ENCODE measurements around the gene OXSR1.
"Not testable (repeated sequence)": the region's sequence is repeated elsewhere in the genome, so short reads cannot be mapped to it uniquely, and the experiment has no call there.

OXSR1 gene

DNA sequence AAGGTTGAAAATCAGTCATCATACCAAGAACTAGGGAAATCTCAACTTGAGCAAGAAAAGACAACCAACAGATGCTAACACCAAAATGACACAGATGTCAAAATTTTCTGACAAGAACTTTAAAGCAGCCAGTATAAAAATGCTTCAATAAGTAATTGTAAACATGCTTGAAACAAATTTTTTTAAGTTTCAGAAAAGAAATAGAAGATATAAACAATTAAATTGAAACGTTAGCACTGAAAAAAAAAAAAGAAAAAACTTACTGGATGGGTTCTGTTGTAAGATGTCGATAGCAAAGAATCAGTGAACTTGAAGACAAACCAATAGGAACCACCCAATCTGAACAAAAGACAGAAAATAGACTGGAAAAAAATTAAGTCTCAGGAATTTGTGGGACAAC, 18.8 kb upstream of the OXSR1 start:
- no peak for DNase-seq

DNA sequence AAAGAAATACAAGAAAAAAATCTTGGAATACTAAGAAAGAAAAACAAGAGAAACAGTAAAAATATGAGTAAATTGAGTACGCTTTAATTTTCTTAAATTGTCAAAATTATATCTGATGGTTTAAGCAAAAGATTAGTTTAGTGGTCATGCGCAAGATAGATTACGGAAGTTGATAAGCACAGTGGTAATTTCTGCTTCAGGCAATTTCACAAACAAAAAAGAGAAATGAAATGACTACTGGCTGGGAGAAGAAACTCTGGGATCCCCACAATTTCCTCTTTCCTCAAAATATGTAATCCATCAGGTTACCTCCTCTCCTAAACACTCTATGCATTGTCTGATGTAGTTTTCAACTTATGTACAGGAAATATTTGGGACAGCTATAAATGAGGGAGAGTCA, 17.9 kb upstream of the OXSR1 start:
- no peak for DNase-seq

DNA sequence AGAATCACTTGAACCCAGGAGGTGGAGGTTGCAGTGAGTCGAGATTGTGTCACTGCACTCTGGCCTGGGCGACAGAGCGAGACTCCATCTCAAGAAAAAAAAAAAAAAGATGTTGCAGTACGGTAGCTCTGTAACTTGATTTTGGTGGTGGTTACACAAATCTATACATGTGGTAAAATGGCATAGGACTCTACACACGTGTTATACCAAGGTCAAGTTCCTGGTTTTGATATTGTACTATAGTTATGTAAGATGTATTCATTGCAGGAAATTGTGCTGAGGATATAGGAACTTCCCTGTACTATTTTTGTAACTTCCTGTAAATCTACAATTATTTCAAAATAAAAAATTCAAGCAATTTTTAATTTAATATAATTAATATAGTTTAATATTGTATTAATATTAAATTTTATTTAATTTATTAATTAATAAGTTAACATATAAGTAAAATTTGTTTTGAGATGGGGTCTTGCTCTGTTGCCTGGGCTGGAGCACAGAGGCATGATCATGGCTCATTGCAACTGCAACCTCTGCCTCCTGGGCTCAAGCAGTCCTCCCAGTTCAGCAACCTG, 16.9 kb upstream of the OXSR1 start:
- no peak for DNase-seq

DNA sequence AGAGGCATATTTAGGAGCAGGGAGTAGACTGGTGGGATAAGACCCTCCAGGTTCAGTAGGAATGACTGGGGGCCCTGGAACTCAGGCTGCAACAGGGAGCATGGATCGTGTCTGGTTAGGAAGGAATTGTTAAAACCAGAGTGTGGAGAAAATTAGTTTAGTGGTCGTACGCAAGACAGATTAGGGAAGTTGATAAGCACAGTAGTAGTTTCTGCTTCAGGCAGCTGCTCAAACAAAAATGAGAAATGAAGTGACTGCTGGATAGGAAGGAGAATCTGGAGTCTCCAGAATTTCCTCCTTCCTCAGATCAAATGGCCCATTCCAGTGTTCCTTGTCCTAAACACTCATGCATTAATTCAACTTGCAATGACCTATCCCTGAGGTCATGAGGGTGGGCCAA, 15.6 kb upstream of the OXSR1 start:
- no peak for DNase-seq

DNA sequence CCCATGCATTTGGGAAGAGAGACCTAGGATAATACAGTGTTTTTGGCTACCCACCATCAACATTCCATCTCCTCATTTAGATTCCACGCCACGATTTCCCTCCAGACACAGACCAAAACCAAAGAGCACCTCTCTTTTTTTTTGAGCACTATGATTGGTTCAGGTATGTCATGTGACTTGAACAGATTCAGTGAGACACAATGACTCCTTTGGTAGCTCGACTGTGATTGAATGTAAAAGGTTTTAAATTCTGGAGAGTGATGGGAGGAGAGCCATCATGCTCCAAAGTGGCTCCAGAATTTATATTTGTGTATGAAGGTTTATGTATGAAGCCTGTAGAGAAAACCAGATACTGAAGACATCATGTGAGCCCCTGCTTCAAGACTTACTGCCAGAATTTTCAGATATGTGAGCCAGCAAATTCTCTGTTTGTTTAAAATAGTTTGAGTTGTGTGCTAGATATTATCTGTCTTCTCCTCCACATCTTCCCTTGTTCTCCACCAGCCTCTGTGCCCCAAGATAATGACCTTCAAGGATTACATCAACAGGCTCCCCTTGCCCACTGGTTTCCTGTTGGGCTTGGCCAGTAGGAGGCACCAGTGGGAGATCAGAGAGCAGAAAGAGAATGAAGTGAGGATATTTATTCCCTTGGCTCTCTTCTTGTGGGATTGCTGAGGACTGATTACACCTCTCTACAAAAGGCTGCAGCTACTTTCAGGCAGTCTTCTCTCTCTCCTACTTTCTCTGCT, 14.4 kb upstream of the OXSR1 start:
- DNase-seq, result no peak

DNA sequence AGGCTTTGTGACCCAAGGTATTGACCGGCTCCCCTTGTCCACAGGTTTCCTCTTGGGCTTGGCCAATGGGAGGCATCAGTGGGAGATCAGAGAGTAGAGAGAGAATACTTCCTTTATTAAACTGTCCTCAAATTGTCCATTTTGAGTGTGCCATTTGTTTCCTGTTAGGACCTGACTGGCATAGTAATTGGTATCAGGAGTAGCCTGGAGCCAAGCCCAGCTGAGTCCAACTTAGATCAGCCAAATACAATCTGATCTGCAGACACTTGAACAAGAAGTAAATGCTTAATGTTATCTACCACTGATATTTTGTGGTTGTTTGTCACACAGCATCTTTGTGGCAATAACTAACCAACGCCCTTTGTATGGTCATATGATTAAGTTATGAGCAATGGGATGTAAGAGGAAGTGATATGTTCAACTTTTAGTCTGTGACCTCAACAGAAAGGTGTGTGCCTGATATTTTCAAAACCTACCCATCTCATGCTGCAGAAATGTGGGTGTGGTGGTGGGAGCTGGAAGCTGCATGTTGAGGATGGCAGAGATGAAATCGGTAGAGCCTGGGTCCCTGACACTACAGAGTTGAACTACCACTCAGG, 13.6 kb upstream of the OXSR1 start:
- no peak for DNase-seq

DNA sequence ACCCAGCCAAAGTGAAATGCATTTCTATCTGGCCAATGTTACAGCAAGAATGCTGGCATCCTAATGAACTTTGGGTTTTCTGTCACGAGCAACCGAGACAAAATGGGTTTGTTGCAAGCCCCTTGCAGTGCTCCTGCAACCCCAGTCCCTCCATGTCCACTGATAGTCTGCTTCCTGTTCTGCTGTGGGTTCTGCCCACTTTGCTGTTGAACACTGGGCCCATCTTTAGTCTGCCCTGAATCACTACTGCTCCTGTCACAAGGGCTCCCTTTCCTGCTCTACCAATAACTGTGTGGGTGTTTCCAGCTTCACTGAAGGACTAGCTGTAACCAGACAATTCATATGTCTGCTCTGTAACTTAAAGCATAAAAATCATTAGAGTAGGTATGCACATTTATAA, 12.7 kb upstream of the OXSR1 start:
- DNase-seq, result no peak

DNA sequence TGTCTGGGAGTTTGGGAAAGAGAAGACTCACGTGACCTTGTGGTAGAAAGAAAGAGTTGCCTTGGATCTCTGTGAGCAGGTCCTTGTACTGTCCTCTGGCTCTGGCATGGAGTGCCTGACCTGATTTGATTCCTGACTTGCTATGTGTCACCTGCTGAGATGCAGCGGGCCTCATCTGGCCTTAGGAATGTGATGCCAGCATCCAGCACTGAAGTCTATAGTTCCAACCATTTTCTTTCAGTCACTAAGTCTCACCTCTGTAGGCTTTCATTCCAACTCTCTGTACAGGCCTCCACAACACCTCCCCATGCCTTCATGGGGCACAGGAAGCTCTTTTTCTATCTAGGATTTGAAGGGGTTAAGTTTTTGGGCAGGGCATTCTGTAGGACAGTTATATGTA, 12.1 kb upstream of the OXSR1 start:
- no peak for DNase-seq

DNA sequence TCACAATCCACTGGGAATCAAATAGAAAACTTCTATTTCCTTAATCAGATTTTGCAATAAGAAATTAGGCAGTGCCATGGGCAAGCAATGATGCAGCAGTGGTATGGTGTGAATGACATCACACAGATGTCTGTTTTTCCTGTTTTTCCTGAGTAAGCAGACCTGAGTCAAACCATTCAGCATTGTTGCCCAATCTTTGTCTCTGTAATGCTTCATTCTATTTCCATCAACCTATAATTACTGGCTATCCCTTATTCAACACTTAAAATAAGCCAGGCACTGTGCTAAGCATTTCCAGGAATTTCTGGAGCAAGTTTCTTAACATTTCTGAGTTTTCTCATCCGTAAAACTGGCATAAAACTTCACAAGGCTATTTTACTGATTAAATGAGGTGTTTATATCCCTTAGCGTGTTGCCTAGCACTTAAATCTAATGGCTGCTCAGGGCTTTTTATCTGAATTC, 11.3 kb upstream of the OXSR1 start:
- DNase-seq, result no peak

DNA sequence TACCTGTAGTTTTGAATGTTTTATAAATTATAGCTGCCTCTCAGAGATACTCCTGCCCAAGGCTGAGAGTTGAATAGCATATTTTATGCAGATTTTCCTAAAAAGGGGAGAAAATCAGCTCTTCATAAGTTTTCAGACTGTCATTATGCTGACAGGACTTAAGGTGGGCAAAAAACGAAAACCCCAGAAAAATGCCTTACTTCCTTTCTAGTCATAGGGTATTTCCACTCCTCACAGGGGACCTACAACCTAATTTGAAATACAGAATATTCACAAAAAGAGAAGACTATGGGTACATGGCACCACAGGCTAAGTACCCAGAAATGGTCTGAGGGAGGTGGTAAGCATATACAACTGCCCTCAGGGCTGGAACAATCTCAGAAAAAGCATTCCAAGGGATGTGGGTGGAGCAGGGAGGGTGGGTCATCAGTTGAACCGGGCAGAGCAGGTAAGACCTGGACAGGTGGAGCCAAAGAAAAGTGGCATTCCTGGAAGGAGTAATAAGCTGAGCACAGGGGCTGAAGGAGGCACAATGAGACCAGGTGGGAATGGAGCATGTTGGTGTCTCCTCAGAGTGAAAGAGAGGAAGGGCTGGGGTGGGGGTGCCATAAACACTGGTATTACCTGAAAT, 10.6 kb upstream of the OXSR1 start:
- DNase-seq, result no peak

DNA sequence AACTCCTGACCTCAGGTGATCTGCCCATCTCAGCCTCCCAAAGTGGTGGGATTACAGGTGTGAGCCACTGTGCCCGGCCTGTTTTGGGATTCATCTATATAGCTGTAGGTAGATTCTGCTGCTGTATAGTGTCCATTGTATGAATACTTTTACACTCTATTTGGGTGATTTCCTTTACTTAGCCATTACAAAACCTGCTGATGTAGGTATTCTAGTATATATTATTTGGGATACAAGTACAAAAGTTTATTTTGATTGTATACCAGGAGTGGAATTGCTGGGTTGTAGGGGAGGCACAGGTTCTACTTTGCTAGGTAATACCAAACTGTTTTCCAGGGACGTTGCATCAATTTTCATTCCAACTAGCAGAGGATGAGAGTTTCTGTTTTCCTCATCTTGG, 9.5 kb upstream of the OXSR1 start:
- no peak for DNase-seq

DNA sequence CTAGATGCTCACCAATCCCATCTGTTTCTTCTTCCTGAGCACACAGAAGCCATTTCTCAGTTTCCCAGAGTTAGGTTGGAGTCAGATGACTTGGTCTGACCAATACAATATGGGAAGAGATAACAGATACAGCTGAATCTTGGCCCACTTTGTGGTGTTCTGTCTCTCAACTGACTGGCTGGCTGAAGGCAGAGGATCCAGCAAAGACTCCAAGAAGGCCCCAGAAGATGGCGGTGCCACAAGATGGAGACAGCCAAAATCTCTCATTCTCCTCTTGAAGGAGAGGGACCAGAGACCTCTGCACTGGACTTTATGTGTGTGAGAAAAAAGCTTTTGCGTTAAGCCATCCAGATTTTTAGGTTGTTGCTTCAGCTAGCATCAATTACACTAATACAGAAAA, 8.2 kb upstream of the OXSR1 start:
- DNase-seq, result no peak

DNA sequence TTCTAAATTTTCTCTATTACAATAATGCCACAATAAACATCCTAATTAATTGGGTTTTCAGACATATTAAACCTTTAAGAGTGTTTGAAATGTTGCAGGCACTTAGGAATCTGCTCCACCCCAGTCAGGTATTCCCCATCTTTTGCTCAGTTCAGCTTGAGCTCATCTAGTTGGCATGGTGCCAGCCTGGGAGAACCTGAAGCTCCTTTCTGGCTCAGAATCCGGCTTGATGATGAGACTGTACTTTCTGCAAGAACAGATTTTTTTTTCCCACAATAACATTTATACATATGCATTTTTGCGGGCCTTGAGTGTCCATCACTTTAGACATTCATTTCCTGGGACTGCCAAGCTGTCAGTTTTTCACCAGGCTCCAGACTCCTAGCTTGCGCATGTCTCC, 7.7 kb upstream of the OXSR1 start:
- DNase-seq, result peak; percentile 23

DNA sequence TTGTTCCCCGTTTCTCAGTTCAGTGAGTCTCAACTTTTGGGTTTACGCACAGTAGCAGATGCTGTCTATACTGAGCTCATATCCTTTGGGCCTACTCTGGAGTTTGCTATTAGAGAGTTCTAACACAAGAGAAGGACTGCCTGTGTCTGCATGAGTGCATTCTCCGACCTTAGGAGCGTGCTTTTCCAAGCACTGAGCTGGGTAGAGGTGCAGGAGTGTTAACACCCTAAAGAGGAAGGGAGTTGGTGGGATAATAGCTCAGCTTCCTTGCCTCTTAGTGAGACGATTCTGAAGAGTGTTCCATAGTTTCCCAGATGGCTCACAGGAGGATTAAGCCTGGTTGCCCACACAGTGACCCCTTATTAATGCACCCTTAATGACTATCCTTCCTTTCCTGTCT, 6.9 kb upstream of the OXSR1 start:
- DNase-seq, result peak; percentile 55

DNA sequence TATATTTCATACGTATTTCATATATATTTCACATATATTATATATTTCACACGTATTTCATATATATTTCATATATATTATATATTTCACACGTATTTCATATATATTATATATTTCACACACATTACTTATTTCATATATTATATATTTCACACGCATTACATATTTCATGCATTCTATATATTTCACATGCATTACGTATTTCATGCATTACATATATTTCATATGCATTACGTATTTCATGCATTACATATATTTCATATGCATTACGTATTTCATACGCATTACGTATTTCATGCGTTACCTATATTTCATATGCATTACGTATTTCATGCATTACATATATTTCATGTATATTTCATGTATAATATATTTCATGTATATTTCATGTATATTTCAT, 4.6 kb upstream of the OXSR1 start:
- not testable (repeated sequence) for DNase-seq

DNA sequence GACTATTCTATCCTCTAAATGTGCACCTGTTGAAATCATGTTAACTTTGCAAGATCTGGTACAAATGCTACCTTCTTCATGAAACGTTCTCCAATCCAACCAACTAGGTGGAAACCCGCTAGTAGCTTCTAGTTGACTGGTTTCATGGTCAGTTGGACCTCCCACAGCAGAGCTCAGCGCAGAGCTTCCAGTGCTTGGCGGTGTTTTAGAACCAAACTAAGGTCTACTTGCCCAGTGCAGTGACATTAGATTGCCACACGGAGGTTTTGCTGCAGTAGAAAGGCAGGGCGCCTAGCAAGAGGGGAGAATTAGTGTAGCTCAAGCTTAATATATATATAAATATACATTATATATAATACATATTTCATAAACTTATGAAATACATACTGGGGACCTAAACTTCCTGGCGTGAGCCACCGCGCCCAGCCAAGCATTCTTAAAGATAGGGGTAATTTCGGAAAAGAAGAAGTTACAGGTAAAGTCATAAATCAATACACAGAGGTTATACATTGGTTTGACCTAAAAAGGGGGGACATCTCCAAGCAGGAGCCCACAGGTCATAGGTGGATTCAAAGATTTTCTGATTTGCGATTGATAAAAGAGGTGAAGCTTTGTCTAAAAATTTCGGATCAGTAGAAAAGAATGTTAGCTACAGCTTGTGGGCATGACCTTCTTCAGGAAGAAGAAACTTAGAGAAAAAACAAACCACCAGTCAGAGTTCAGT, 2.1 kb upstream of the OXSR1 start:
- peak; percentile 20 for DNase-seq

DNA sequence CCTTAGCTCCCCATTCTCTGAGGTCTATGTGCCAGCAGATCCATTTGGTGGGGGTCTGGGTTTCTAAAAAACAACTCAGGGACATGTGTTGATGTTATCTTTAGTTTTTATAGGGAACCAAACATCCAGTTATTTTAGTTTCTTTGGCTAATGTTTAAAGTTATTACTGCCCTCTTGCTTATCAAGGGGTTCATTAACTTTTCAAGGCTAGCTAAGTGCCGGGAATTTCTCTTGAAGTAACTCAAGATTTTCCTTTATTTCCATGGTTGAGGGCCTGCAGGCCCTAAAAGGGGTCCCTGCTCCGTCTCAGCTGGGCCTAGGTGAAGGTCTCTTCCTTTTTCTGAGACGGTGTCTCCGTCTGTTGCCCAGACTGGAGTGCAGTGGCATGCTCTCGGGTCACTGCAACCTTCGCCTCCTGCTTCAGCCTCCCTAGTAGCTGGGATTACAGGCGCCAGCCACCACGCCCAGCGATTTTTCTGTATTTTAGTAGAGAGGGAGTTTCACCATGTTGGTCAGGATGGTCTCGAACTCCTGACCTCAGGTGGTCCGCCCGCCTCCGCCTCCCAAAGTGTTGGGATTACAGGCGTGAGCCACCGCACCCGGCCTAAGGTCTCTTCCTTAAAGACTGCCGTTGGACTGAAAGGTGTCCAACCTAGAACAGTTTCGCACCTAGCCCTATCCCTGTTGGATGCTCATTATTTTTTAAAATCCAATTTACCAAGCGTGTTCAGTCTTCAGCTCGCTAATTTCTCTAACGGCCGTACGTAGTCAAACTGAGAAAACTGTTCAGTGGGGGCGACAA, 1.3 kb upstream of the OXSR1 start:
- no peak for DNase-seq

DNA sequence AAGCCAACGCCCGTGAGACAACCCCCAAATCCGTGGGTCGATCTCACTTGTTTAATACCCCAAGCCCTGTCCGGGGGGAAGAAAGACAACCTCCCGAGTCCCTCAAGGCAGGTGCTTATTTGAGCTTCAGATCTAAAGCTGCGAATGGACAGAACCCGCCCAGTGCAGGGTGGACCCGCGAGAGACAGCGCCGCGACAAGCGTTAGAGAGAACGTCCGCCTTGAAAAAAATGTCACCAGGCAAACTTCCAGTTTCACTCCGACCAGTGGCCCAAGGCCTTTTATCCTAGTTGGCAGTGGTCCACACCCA, 740 bp upstream of the OXSR1 start:
- no peak for DNase-seq

DNA sequence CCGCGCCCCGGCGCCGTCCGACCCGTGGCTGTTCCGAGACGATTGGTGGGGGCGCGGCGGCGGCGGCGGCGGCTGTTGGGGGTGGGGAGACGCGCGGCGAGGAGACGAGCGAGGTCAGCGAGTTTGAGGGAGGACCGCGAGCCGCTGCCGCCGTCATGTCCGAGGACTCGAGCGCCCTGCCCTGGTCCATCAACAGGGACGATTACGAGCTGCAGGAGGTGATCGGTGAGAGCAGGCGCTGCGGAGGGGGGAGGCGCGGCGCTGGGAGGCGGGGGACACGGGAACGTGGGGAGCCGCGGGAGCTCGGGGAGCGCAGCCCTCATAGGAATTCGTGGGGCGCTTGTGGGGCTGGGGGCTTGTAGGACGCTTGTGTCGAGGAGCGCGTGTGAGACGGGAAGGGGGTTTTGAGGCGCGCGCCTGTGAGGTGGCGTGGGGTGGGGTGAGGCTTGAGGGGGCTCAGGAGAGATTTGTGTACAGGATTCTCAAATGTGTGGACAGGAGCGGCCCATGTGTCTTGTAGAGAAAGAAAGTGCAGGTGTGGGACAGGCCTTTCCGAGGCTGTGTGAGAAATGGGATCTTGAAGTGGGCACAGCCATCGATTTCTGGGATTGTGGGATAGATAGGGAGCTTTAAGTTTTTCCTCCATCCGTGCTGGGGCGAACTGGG, 518 bp downstream of the OXSR1 start:
- peak; percentile 60 for DNase-seq

DNA sequence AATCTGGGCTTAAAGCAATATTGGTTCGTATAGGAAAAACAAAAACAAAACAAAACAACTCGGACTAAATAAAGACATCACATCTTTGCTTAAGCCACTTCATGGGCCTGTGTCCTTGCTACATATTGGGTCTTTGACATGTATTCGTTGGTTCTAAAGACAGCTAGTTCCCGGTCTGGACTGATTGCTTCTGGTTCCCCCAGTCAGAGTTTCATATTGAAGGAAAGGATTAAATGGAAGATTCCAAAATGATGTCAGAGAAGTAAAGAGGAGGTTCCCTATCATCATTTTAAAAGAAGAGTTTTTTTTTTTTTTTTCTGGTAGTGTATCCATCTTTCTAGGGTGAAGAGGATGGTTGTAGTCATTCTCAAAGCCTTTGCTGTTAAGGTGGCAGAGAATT, 2.3 kb downstream of the OXSR1 start:
- no peak for DNase-seq

DNA sequence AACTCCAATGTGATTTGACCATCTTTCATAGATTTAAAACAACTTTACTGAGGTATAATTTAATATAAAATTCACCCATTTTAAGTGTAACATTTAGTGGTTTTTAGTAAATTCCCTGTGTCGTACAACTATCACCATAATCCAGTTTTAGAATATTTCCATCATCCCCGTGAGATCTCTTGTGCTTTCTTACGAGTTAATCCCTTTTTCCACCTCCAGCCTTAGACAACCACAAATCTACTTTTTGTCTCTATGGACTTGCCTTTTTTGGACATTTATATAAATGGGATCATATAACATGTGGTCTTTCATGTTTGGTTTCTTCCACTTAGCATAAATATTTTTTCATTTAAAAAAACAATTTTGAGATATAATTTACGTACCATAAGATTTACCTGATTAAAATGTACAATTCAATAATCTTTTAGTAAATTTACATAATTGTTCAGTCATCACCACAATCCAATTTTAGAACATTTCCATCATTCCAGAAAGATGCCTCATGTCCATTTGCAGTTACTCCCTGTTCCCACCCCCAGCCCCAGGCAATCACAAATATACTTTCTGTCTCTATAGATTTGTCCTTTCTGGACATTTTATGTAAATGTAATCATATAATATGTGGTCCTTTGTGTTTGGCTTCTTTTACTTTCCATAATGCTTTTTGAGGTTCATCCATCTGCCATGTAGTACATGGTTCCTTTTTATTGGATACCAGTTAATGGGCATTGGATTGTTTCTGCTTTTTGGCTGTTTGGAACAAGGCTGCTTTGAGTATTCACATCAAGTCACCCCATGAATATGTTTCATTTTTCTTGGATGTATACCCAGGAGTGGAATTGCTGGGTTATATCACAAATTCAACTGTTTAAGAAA, 3.1 kb downstream of the OXSR1 start:
- DNase-seq, result no peak

Data from NCI-H82 (cell line).